Hepatocyte (in vitro differentiated cells): ENCODE results near the gene HMGXB4. TPM values are rescaled to one million over a fixed set of nuclear protein-coding genes. Genes with fewer than 3 reads are reported as not detected.

Source experiments
- DNase-seq: peaks from one replicate; pipeline ENCODE4 v3.0.0-alpha.2; 2016; ENCODE audit warnings: low spot score
- H2AFZ ChIP-seq: fragments of 200-600 bp; sonication (generic); 2 replicates; pipeline ENCODE4 v1.6.0; 2016; ENCODE audit warnings: antibody characterized with exemption, mild to moderate bottlenecking
- H3K27ac ChIP-seq: fragments of 200-600 bp; sonication (generic); 2 replicates; pipeline ENCODE4 v1.5.1; 2016; ENCODE audit warnings: mild to moderate bottlenecking
- H3K27me3 ChIP-seq: fragments of 200-600 bp; sonication (generic); 2 replicates; pipeline ENCODE4 v1.6.1; 2016
- H3K36me3 ChIP-seq: fragments of 200-600 bp; sonication (generic); replicated peaks from 2 replicates; pipeline ENCODE4 v1.5.1; 2016; ENCODE audit warnings: low read depth; ENCODE audit not compliant: insufficient read depth
- H3K4me1 ChIP-seq: fragments of 200-600 bp; sonication (generic); 2 replicates; pipeline ENCODE4 v1.5.1; 2016; ENCODE audit warnings: mild to moderate bottlenecking, moderate library complexity; ENCODE audit not compliant: insufficient read depth
- H3K4me2 ChIP-seq: fragments of 200-600 bp; sonication (generic); 2 replicates; pipeline ENCODE4 v1.6.0; 2016
- H3K4me3 ChIP-seq: fragments of 200-600 bp; sonication (generic); 2 replicates; pipeline ENCODE4 v1.5.1; 2016; ENCODE audit warnings: mild to moderate bottlenecking
- H3K79me2 ChIP-seq: fragments of 200-600 bp; sonication (generic); 2 replicates; pipeline ENCODE4 v1.6.0; 2017; ENCODE audit warnings: mild to moderate bottlenecking
- H3K9me2 ChIP-seq: fragments of 200-600 bp; sonication (generic); replicated peaks from 2 replicates; pipeline ENCODE4 v1.6.0; 2017; ENCODE audit warnings: mild to moderate bottlenecking; ENCODE audit not compliant: insufficient read depth
- H3K9me3 ChIP-seq: fragments of 200-600 bp; sonication (generic); 2 replicates; pipeline ENCODE4 v1.5.1; 2016; ENCODE audit warnings: low read depth, mild to moderate bottlenecking
- H4K20me1 ChIP-seq: fragments of 200-600 bp; sonication (generic); 2 replicates; pipeline ENCODE4 v1.6.0; 2016; ENCODE audit warnings: mild to moderate bottlenecking; ENCODE audit not compliant: insufficient read depth, poor library complexity, severe bottlenecking
- CTCF ChIP-seq: fragments of 200-600 bp; sonication (generic); IDR thresholded peaks from 2 replicates; pipeline ENCODE4 v1.5.1; 2016; ENCODE audit warnings: antibody characterized with exemption, mild to moderate bottlenecking; ENCODE audit not compliant: poor library complexity
- EZH2 ChIP-seq: fragments of 200-600 bp; sonication (generic); IDR thresholded peaks from 2 replicates; pipeline ENCODE4 v1.6.1; 2016; ENCODE audit warnings: antibody characterized with exemption, mild to moderate bottlenecking, borderline replicate concordance
- EZH2phosphoT487 ChIP-seq: fragments of 200-600 bp; sonication (generic); IDR thresholded peaks from one replicate; pipeline ENCODE4 v1.6.1; 2018; ENCODE audit warnings: antibody characterized with exemption, mild to moderate bottlenecking, low read depth, moderate library complexity; ENCODE audit not compliant: unreplicated experiment, severe bottlenecking
- WGBS: methylation state at CpG from one replicate; pipeline ENCODE4 v1.1.6; 2016; ENCODE audit warnings: low lambda C conversion rate; ENCODE audit errors: missing lambda C conversion rate; 5-methylcytosine and 5-hydroxymethylcytosine counted together
- polyA plus RNA-seq: library from polyadenylated mRNA; unstranded; fragments of >200 nt; fragmentation: Nextera tagmentation; extraction: Ambion mirVana; gene quantifications from 2 replicates; pipeline ENCODE4 v1.2.1, GENCODE V29; 2016
- total RNA-seq: library from RNA; depleted of rRNA; stranded (reverse); fragments of >200 nt; gene quantifications from 2 replicates; pipeline ENCODE4 v1.2.3, GENCODE V29; 2014

Gene HMGXB4
- total and polyA plus RNA-seq, 2 experiments from 2014 or later: 17.2 to 19.0 TPM

DNA sequence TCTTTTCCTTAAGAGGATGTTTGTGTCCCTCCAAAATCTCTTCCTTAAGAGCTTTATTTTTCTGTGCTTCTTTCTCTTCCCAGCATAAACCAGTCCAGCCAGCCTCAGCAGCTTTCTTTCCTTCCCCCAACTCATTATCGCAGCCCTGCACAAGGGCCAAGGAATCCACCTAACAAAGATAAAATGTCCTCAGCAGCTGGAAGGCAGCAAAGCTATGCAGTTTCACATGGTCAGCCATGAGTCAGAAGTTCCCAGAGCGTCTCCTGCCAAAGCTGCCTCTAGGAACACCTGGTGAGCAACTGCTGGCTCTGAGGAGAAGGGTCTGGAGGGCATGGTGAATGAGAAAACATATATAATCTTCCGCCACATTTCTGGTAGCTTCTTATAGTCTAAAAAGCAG is 45.3 kb upstream of the HMGXB4 start:
- H3K27ac ChIP-seq: no peak overlapping the region
- TF ChIP-seq EZH2phosphoT487 (no peak), EZH2 (no peak), CTCF (no peak)
- H3K4me1 ChIP-seq: no peaks in the 10 kb centered on the region
- H3K27me3 ChIP-seq: no peaks in the 10 kb centered on the region
- WGBS: 52% methylated on average over 3 of the region's 3 CpGs
- H3K9me2 ChIP-seq: no peaks in the 10 kb centered on the region
- no peaks in the 10 kb centered on the region for H3K79me2 ChIP-seq
- H3K36me3 ChIP-seq: no peaks in the 10 kb centered on the region
- H4K20me1 ChIP-seq: no peaks in the 10 kb centered on the region
- no peaks in the 10 kb centered on the region for H3K9me3 ChIP-seq
- no peak overlapping the region for H3K4me3 ChIP-seq
- no peak overlapping the region for H3K4me2 ChIP-seq
- H2AFZ ChIP-seq: no peak overlapping the region
- peak; percentile 62 for DNase-seq

DNA sequence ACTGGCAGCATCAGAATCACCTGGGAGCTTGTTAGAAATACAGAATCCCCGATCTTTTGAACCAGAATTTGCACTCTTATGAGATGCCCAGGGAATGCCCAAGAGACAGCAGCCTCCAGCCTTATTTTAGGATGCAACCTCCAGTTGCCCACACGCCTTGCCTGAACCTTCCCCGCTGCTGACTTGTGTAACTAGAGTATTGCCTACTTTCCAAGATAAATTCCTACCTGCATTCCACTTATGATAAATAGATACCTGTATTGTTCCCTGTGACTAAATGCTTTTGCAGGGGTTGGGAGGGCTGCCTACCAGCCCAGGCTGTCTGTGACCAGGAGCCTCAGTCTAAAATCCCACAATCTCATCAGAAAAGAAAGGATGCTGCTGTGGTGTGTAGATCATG is 44.3 kb upstream of the HMGXB4 start:
- Histone ChIP-seq H3K4me2 (no peak overlapping the region), H3K36me3 (no peaks in the 10 kb centered on the region), H3K9me2 (no peaks in the 10 kb centered on the region), H4K20me1 (no peaks in the 10 kb centered on the region), H2AFZ (no peak overlapping the region), H3K27me3 (no peaks in the 10 kb centered on the region), H3K9me3 (no peaks in the 10 kb centered on the region), H3K27ac (no peak overlapping the region), H3K79me2 (no peaks in the 10 kb centered on the region), H3K4me3 (no peak overlapping the region), H3K4me1 (no peaks in the 10 kb centered on the region)
- no peak for DNase-seq
- WGBS: 89% methylated on average over 3 of the region's 3 CpGs
- no peak for TF ChIP-seq EZH2phosphoT487
- TF ChIP-seq EZH2: no peak
- no peak for TF ChIP-seq CTCF

- no peak for TF ChIP-seq CTCF
- H2AFZ ChIP-seq: no peak overlapping the region
Observed at GRCh38 chr22:35214968-35215367, 42.3 kb upstream of the HMGXB4 start.

DNA sequence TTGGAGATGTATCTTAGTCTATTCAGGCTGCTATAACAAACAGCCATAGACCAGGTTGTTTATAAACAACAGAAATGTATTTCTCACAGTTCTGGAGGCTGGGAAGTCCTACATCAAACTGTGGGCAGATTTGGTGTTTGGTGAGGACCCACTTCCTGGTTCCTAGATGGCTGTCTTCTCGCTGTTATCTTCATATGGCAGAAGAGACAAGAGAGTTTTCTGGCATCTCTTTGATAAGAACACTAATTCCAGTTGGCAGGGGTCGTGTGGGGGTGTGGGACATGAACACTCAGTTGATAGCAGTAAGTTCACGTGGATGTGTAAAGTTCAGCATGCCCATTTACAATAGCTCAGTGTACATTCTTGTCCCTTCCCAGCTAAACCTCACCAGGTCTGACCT is 41.3 kb upstream of the HMGXB4 start:
- DNase-seq: no peak
- 67% methylated on average over 3 of the region's 3 CpGs for WGBS
- Histone ChIP-seq H3K27ac (no peak overlapping the region), H3K9me3 (no peaks in the 10 kb centered on the region), H3K4me1 (no peaks in the 10 kb centered on the region), H3K79me2 (no peaks in the 10 kb centered on the region), H3K4me3 (no peak overlapping the region), H3K9me2 (no peaks in the 10 kb centered on the region), H3K27me3 (no peaks in the 10 kb centered on the region), H4K20me1 (no peaks in the 10 kb centered on the region), H3K4me2 (no peak overlapping the region), H2AFZ (no peak overlapping the region), H3K36me3 (no peaks in the 10 kb centered on the region)
- no peak for TF ChIP-seq EZH2phosphoT487
- TF ChIP-seq CTCF: no peak
- no peak for TF ChIP-seq EZH2

More at GRCh38 chr22:35214968-35215367, 42.3 kb upstream of the HMGXB4 start:
- H3K4me2 ChIP-seq: no peak overlapping the region
- H3K79me2 ChIP-seq: no peaks in the 10 kb centered on the region
- no peak overlapping the region for H3K27ac ChIP-seq
- no peak for DNase-seq
- H3K27me3 ChIP-seq: no peaks in the 10 kb centered on the region
- H3K36me3 ChIP-seq: no peaks in the 10 kb centered on the region
- 93% methylated on average over 6 of the region's 6 CpGs for WGBS
- H3K4me1 ChIP-seq: no peaks in the 10 kb centered on the region
- H3K4me3 ChIP-seq: no peak overlapping the region
- H4K20me1 ChIP-seq: no peaks in the 10 kb centered on the region
- H3K9me2 ChIP-seq: no peaks in the 10 kb centered on the region
- H3K9me3 ChIP-seq: no peaks in the 10 kb centered on the region
